Islet precursor cell (in vitro differentiated cells): Measurements from ENCODE around the gene CYTH2.
A peak's percentile ranks its signal among the peaks of the same experiment; 100 is the strongest.

ENCODE experiments used
- DNase-seq: peaks from one replicate; pipeline ENCODE4 v3.0.0-alpha.2; 2018

CYTH2 gene, protein sequence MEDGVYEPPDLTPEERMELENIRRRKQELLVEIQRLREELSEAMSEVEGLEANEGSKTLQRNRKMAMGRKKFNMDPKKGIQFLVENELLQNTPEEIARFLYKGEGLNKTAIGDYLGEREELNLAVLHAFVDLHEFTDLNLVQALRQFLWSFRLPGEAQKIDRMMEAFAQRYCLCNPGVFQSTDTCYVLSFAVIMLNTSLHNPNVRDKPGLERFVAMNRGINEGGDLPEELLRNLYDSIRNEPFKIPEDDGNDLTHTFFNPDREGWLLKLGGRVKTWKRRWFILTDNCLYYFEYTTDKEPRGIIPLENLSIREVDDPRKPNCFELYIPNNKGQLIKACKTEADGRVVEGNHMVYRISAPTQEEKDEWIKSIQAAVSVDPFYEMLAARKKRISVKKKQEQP

DNA sequence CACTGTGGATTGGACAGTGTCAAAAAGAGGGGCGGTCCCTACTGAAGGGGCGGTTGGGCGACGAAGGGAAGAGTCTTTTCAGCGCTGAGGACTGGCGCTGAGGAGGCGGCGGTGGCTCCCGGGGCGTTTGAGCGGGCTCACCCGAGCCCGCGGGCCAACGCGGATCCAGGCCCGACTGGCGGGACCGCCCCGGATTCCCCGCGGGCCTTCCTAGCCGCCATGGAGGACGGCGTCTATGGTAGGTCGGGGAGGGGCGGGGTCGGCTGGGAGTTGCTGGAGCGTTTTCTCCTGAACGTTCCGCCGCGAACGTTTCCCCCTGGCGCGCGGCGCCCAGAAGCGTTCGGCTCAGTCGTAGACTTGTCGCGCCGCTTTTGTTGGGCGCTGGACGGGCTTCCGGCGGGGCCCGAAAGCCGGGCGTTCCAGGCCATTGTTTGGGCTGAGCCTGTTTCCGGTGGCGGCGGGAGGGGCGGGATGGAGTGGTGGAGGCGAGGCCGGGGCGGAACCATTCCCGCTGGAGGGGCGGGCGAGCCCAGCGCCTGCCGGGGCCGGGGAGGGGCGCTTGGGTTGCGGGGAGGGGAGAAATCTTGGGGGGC, at the start of gene CYTH2:
Gene CYTH2 (plus strand): TSS at position 81 of the 593 bp plus-strand sequence. CDS start 139 bp downstream, at position 220.
- peak; percentile 89 for DNase-seq

DNA sequence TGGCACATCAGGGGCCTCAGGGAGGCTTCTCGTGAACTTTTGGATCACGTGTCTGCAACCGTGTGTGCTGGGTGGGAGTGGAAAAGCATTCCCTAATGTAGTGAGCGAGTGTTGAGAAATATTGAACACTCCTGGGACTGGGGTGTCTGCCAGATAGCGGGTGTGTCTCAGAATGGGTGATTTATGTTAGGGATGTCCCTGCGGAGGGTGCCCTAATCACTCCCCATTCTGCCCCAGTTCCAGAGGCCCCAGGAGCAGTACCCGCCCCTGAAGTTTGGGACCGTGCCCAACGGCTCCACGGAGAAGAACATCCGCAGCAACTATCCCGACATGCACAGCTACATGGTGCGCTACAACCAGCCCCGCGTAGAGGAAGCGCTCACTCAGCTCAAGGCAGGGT, 47.6 kb upstream of the CYTH2 start:
- no peak for DNase-seq

DNA sequence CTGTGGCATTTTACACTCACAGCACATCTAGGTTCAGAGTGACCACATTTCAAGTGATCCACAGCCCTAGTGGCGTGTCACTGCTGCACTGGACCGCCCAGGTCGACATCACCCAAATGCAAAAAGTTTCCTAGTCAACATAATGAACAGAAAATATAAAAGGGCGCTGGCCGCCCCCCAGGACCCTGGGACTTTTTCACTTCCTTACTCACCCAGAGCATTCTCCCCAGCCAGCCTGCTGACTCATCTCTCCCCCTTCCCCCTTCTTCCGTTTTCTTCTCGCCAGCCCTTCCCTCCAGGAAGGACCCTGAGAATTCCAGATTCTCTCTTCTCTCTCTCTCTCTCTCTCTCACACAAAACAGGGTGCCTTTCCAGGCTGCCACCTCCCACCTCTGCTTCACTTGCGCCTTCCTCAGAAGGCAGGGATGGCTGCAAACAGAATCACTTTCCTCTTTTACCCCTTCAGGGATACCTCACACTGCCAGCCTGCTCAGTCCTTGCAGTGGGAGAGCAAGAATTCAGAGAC, 44.4 kb upstream of the CYTH2 start:
- DNase-seq = peak; percentile 85

DNA sequence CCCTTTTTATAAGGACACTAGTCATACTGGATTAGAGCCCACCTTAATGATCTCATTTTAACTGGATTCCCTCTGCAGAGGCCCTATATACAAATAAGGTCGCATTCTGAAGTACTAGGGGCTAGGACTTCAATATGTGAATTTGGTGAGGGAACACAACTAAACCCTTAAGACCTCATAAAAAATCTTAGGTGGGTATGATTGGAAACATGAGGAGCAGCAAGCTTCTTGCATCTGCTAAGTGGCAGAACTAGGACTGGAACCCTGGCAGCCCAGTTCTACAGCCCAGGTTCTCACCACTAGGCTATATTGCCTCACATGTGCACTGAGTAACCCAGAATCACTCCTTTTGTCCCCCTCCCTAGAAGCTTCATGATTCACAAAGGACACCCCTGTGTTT, 40.5 kb upstream of the CYTH2 start:
- no peak for DNase-seq

DNA sequence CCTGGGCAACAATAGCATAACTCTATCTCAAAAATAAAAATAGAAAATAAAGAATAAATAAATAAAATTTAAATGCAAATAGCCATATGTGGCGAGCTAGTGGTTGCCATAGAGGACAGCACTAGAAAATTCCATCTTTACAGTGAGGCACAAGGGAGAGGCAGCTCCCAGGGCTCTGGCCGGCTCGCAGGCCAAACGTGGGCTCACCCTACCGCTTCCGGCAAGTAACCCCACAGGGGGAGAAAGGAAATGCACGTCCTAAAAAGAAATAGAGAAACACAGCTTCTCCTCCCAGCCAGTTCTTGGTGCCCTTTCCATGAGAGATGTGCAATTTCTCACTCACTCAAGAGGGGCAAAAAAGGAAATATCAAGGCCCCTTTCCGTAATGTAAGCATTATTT, 35.8 kb upstream of the CYTH2 start:
- no peak for DNase-seq

DNA sequence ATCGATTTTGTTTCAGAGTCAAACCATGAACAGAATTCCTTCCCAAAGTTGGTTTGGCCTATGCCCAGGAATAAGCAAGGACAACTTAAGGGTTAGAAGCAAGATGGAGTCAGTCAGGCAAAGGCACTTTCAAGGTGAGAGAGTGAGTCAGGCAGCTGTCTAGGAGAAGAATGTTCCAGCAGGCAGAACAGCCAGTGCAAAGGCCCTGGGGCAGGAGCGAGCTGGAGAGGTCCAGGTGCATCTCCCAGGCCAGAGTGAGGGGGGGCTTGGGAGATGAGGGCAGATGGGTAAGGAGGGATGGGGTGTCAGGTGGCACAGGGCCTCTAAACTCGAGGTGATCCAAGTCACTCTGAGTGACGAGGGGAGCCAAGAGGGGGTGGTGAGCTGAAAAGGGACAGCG, 32.6 kb upstream of the CYTH2 start:
- no peak for DNase-seq

DNA sequence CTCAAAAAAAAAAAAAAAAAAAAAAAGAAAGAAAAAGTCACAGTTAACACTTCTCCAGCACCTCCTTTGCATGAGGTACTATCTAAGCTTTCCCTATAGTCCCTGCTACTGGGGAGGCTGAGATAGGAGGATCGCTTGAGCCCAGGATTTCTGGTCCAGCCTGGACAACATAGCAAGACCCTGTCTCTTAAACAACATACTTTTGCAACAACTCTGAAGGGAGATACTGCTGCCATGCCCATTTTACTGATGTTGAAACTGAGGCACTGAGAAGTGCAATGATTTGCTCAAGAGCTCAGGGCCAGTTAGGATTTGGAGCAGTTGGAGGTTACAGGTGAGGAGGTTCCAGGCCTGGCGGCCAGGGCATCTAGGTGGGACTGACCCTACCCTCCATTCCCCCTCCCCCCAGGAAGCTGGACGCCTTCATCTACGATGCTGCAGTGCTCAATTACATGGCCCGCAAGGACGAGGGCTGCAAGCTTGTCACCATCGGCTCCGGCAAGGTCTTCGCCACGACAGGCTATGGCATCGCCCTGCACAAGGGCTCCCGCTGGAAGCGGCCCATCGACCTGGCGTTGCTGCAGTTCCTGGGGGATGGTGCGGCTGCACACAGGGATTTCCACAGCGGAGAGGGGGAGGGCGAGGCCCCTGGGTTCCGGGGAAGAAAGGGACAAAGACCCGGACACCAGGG, 27.7 kb upstream of the CYTH2 start:
- no peak for DNase-seq

DNA sequence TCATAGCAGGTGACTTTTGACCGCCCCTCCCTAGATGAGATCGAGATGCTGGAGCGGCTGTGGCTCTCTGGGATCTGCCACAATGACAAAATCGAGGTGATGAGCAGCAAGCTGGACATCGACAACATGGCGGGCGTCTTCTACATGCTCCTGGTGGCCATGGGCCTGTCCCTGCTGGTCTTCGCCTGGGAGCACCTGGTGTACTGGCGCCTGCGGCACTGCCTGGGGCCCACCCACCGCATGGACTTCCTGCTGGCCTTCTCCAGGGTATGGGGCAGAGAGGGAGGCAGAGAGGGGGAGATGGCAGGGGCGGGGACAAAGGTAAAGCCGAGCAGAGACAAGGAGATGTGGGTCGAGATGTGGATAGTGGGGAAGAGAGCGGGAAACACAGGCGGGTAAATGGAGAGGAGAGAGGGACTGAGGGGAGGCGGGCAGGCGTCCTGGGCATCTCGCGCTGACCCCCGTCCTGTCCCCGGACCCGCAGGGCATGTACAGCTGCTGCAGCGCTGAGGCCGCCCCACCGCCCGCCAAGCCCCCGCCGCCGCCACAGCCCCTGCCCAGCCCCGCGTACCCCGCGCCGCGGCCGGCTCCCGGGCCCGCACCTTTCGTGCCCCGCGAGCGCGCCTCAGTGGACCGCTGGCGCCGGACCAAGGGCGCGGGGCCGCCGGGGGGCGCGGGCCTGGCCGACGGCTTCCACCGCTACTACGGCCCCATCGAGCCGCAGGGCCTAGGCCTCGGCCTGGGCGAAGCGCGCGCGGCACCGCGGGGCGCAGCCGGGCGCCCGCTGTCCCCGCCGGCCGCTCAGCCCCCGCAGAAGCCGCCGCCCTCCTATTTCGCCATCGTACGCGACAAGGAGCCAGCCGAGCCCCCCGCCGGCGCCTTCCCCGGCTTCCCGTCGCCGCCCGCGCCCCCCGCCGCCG, 26.8 kb upstream of the CYTH2 start:
- no peak for DNase-seq

DNA sequence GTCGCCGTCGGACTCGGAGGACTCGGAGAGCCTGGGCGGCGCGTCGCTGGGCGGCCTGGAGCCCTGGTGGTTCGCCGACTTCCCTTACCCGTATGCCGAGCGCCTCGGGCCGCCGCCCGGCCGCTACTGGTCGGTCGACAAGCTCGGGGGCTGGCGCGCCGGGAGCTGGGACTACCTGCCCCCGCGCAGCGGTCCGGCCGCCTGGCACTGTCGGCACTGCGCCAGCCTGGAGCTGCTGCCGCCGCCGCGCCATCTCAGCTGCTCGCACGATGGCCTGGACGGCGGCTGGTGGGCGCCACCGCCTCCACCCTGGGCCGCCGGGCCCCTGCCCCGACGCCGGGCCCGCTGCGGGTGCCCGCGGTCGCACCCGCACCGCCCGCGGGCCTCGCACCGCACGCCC, 25.9 kb upstream of the CYTH2 start:
- no peak for DNase-seq

DNA sequence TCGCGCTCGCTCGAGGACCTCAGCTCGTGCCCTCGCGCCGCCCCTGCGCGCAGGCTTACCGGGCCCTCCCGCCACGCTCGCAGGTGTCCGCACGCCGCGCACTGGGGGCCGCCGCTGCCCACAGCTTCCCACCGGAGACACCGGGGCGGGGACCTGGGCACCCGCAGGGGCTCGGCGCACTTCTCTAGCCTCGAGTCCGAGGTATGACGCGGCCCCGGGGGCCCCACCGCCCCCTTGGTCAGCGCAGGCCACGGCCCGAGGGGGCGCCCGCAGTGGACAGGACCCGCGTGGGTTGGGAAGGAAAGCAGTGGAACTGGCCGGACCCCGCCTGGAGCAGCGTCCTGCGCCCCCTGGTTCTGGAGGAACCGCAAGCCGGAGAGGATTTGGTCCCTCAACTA, 25.4 kb upstream of the CYTH2 start:
- no peak for DNase-seq

DNA sequence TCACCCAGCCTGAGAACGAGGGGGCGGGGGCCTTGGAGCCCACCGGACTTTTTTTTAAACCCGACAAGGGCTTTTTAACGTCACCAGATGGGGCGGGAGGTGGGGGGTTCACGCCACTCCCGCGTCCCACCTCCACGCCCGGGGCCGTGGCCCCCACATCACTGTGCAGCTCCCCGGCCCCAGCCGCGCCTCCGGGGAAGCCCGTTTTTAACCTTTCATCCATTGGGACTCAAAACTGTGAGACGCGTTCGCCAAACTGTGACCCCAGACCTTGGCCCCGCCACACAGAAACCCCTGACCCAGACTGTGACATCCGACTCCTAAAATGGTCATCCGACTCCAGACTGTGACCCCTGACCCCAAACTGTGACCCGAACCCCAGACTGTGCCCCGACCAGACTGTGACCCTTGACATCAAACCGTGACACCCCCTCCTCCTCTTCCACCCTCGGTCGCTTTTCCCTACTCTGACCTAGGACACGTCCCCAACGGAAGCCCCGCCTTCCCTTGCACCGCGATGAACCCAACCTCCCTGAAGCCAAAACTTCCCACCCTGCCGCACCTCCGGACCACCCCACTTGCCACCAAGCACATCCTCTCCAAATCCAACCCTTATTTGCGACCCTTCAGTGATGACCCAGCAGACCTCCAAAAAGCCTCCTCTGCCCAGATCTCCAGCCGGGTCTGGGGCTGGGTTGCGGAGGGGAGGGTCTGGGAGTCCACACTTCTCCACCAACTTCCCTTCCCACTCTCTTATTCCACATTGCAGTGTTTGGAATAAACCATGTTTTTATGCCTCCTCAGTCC, 24.8 kb upstream of the CYTH2 start:
- DNase-seq = no peak

DNA sequence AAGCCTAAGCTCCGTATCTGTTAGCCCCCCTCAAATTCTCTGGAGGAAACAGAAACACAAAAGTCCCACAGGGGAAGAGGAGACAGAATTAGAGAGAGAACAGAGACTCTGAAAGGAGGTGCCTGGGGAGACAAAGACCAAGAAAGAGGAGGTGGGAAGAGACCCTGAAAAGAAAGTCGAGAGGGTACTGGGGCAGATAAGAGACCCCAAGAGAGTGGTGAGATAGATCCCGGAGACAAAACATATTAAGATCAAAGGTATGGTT, 24.3 kb upstream of the CYTH2 start:
- DNase-seq = no peak

DNA sequence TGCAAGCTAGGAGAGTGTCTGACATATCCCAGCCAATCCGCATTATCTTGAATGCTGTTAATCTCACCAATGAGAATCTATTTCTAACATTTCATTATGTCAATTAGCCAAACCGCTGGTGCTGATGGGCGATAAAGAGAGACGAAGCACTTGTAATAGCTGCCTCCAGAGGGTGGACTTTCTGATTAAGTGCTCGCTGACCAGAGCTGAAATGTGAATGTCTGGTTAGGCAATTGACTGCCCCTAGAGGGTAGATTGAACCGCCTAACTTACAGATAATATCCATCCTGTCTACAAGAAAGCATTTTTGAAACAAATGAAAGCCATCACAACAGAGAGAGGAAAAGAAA, 23.9 kb upstream of the CYTH2 start:
- peak; percentile 75 for DNase-seq

DNA sequence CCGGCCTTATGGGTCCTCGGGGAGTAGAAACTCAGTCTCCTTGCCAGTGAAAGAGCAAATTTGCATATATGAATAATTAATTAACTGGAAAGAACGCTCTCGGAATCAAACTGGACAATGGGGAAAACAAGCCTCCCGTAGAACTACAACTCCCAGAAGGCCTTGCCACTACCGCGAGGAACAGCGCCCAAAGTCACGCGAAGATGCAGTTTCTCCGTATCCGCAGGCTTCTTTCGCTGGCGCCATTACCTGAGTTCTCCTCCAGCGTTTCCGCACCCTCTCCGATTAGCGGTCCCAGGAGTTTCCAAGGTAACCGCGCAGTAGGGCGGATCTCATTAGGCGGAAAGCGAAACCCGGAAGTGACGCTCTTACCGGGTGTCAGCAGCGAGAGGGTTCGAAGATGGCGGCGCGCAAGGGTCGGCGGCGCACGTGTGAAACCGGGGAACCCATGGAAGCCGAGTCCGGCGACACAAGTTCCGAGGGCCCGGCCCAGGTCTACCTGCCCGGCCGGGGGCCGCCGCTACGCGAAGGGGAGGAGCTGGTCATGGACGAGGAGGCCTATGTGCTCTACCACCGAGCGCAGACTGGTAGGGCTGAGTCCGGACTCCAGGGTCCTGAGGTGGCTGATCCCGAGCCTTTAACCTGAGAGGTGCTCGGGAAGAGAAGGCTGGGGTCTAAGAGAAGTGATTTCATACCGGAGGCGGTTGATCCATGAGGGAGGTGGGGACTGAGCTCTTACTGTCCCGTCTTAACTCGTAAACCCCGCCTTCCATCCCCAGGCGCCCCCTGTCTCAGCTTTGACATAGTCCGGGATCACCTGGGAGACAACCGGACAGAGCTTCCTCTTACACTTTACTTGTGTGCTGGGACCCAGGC, 23.3 kb upstream of the CYTH2 start, which contains the start of gene GRWD1:
Gene GRWD1 (plus strand): TSS at position 378 of the 876 bp plus-strand sequence. CDS start 23 bp downstream, at position 401.
- DNase-seq = peak; percentile 98

DNA sequence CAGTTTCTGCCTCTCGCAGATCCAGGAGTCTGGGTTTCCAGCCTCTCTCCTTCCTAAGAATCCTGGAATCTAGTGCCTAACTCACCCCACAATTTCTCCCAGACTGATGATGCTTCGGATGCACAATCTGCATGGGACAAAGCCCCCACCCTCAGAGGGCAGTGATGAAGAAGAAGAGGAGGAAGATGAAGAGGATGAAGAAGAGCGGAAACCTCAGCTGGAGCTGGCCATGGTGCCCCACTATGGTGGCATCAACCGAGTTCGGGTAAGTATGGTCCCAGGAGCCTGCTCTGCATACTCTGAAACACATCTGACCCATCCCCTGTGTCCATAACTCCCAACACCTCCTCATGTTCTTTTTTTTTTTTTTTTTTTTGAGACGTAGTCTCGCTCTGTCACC, 22.6 kb upstream of the CYTH2 start:
- DNase-seq = no peak

DNA sequence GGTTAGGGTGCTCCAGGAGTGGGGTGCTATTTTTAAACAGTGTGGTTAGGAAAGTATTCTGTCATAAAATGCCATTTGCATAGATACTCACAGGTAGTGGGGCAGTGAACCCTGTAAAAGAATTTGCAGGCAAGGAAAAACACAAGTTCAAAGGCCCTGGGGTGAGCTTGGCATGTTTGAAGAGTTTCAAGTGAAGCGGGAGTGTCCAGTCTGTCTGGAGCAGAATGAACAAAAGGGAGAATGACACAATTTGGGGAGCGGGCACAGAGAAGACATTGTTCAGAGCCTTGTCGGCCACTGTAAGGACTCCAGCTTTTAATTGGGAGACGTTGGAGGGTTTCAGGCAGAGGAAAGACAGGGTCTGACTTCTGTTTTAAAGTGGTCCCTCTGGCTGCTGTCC, 20.6 kb upstream of the CYTH2 start:
- no peak for DNase-seq

DNA sequence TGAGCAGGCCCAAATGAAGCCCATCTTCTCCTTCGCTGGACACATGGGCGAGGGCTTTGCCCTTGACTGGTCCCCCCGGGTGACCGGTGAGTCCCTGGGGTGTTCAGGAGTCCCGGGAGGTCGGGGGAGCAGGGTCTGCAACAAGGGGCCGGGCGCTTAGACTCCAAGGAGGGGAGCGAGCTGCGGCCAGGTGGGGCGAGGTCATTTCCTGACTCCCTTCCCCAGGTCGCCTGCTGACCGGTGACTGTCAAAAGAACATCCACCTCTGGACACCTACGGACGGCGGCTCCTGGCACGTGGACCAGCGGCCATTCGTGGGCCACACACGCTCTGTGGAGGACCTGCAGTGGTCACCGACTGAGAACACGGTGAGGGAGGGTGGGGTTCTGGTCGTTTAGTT, 18.7 kb upstream of the CYTH2 start:
- DNase-seq = no peak

DNA sequence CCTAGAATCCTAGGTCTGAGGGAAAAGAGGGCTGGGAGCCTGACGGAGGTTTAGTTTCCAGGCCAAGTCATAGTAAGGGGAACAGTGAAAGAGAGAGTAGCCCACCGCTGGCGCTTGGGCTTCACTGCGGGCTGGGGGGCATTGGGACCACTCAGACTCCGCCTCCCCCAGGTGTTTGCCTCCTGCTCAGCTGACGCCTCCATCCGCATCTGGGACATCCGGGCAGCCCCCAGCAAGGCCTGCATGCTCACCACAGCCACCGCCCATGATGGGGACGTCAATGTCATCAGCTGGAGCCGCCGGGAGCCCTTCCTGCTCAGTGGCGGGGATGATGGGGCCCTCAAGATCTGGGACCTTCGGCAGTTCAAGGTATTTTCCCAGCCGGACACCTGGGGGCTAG, 18.3 kb upstream of the CYTH2 start:
- DNase-seq = no peak

DNA sequence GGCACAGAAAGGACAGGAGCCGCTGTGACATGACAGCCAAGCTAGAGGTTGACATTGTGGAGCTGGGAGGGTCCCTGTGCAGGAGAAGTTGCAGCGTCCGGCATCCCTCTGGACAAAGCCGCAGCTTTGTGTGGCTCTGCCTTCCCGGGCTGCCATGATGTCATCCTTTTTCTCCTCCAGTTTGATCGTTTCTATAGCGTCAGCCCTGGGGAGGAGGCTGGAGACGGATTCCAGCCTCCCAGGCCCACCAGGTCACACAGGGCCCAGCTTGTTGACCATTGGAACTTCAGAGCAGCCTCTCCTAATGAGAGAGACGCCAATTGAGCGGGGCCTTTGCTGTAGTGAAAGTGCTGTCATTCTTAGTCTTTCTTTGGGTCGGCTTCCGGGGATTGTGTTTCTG, 17.5 kb upstream of the CYTH2 start:
- no peak for DNase-seq

DNA sequence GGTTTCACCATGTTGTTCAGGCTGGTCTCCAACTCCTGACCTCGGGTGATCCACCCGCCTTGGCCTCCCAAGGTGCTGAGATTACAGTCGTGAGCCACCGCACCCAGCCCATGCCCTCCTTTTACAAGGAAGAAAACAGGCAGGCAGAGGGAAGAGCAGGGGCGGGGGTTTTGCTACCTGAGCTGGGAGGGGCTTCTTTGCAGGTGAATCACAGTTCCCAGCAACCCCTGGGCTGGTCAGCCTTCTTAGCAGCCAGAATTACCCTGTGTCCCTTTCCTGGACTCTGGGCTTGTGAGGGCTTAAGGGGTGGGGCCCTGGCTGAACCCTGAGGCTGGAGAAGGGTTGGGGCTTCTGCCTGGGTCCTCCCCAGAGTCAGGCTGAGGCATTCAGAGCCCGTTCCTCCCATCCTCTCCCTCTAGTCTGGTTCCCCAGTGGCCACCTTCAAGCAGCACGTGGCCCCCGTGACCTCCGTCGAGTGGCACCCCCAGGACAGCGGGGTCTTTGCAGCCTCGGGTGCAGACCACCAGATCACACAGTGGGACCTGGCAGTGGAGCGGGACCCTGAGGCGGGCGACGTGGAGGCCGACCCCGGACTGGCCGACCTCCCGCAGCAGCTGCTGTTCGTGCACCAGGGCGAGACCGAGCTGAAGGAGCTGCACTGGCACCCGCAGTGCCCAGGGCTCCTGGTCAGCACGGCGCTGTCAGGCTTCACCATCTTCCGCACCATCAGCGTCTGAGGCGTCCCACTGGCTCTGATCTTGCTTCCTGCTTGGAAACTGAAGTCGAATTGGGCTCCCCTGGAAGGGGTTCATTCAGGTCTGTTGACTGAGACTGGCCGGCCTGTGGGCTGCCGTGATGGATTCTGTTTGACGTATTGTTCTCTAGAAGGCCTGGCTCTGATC, 16.6 kb upstream of the CYTH2 start:
- no peak for DNase-seq
